GM19351 (cell line): ENCODE results near the gene CD72.
A peak's percentile ranks its signal among the peaks of the same experiment; 100 is the strongest.
"Not testable (repeated sequence)": the region's sequence is repeated elsewhere in the genome, so short reads cannot be mapped to it uniquely, and the experiment has no call there.

Source experiments
- ATAC-seq: cut with Tn5 transposase; IDR thresholded peaks from one replicate; pipeline ENCODE4 v1.9.1; 2021; ENCODE audit warnings: mild to moderate bottlenecking, moderate library complexity; ENCODE audit not compliant: unreplicated experiment

The CD72 gene

GRCh38 chr9:35650341-35651158 lies 32.3 kb upstream of the CD72 start, which contains the start of gene SIT1:
TSS of gene SIT1 (minus strand) at chr9:35650931. CDS start at chr9:35650853, 78 bp downstream.
- ATAC-seq = no peak

GRCh38 chr9:35649431-35650340 lies 31.5 kb upstream of the CD72 start:
- no peak for ATAC-seq

GRCh38 chr9:35646533-35647265 lies 28.5 kb upstream of the CD72 start:
- peak; percentile 80 for ATAC-seq

GRCh38 chr9:35646153-35646532 lies 27.9 kb upstream of the CD72 start:
- ATAC-seq = no peak

- not testable (repeated sequence) for ATAC-seq
Measured at GRCh38 chr9:35645736-35646135, 27.5 kb upstream of the CD72 start.

- ATAC-seq = no peak
Measured at GRCh38 chr9:35643046-35643445, 24.8 kb upstream of the CD72 start.

- ATAC-seq = not testable (repeated sequence)
Measured at GRCh38 chr9:35641478-35641877, 23.3 kb upstream of the CD72 start.

GRCh38 chr9:35640431-35640830 lies 22.2 kb upstream of the CD72 start:
- ATAC-seq = not testable (repeated sequence)

- no peak for ATAC-seq
Measured at GRCh38 chr9:35639631-35640030, 21.4 kb upstream of the CD72 start.

GRCh38 chr9:35639225-35639624 lies 21.0 kb upstream of the CD72 start:
- not testable (repeated sequence) for ATAC-seq

GRCh38 chr9:35638751-35639150 lies 20.5 kb upstream of the CD72 start:
- ATAC-seq = not testable (repeated sequence)

GRCh38 chr9:35637427-35637955 lies 19.3 kb upstream of the CD72 start:
- not testable (repeated sequence) for ATAC-seq

GRCh38 chr9:35636877-35637246 lies 18.6 kb upstream of the CD72 start:
- ATAC-seq = not testable (repeated sequence)

GRCh38 chr9:35636135-35636876 lies 18.1 kb upstream of the CD72 start:
- ATAC-seq = no peak

GRCh38 chr9:35635730-35636129 lies 17.5 kb upstream of the CD72 start:
- ATAC-seq = no peak

GRCh38 chr9:35629597-35629996 lies 11.4 kb upstream of the CD72 start:
- no peak for ATAC-seq

- ATAC-seq = no peak
Measured at GRCh38 chr9:35628389-35628991, 10.3 kb upstream of the CD72 start.

- no peak for ATAC-seq
Measured at GRCh38 chr9:35627575-35627974, 9.4 kb upstream of the CD72 start.

GRCh38 chr9:35619800-35620158 lies 1.6 kb upstream of the CD72 start:
- ATAC-seq = peak; percentile 54
